ENCODE results near the gene SGPL1.

- TF ChIP-seq GATA2 (IDR thresholded peaks at IDR 0.05; ENCODE audit: low read depth, low read length) (no peak), GATA3 (IDR thresholded peaks at IDR 0.05; ENCODE audit: low read depth, low read length) (no peak)
Measured at GRCh38 chr10:70903262-70903921, 87.6 kb downstream of the SGPL1 start.

Measured in SH-SY5Y (cell line).